GM23338 (cell line): Measurements from ENCODE around the gene SULT1C3. TPM values are rescaled to one million over a fixed set of nuclear protein-coding genes. Genes with fewer than 3 reads are reported as not detected.

ENCODE experiments used
- ATAC-seq: fragments of 200-7000 bp; cut with Tn5 transposase; 3 replicates; pipeline ENCODE4 v1.9.1; 2020
- DNase-seq: peaks from one replicate; pipeline ENCODE4 v3.0.0-alpha.2; 2015; ENCODE audit warnings: low spot score
- H2AFZ ChIP-seq: fragments of 200-600 bp; sonication (generic); 2 replicates; pipeline ENCODE4 v1.8.0; 2016; ENCODE audit warnings: antibody characterized with exemption, mild to moderate bottlenecking, moderate library complexity
- H3F3A ChIP-seq: fragments of 200-600 bp; sonication (generic); replicated peaks from 2 replicates; pipeline ENCODE4 v1.8.0; 2017; ENCODE audit warnings: antibody characterized with exemption, mixed run types, low read depth
- H3K27ac ChIP-seq: fragments of 200-600 bp; sonication (generic); 2 replicates; pipeline ENCODE4 v1.6.1; 2016; ENCODE audit warnings: low read depth
- H3K27me3 ChIP-seq: fragments of 200-600 bp; sonication (generic); 2 replicates; pipeline ENCODE4 v1.8.0; 2016; ENCODE audit warnings: mild to moderate bottlenecking, mixed run types, moderate library complexity; ENCODE audit not compliant: insufficient read depth
- H3K36me3 ChIP-seq: fragments of 200-600 bp; sonication (generic); 2 replicates; pipeline ENCODE4 v1.8.0; 2016; ENCODE audit warnings: mild to moderate bottlenecking; ENCODE audit not compliant: insufficient read depth
- H3K4me1 ChIP-seq: fragments of 200-600 bp; sonication (generic); 2 replicates; pipeline ENCODE4 v1.8.0; 2016; ENCODE audit warnings: mild to moderate bottlenecking, moderate library complexity; ENCODE audit not compliant: insufficient read depth
- H3K4me2 ChIP-seq: fragments of 200-600 bp; sonication (generic); 2 replicates; pipeline ENCODE4 v1.7.1; 2017; ENCODE audit warnings: mixed run types
- H3K4me3 ChIP-seq: fragments of 200-600 bp; sonication (generic); 2 replicates; pipeline ENCODE4 v1.6.1; 2016; ENCODE audit warnings: mixed run types
- H3K79me2 ChIP-seq: fragments of 200-600 bp; sonication (generic); replicated peaks from 2 replicates; pipeline ENCODE4 v1.8.0; 2017; ENCODE audit warnings: mild to moderate bottlenecking; ENCODE audit not compliant: insufficient read depth
- H3K9me2 ChIP-seq: fragments of 200-600 bp; sonication (generic); 2 replicates; pipeline ENCODE4 v1.8.0; 2017; ENCODE audit not compliant: insufficient read depth
- H4K20me1 ChIP-seq: fragments of 200-600 bp; sonication (generic); replicated peaks from 2 replicates; pipeline ENCODE4 v1.8.0; 2017; ENCODE audit warnings: mild to moderate bottlenecking; ENCODE audit not compliant: insufficient read depth
- H3K27ac Mint-ChIP-seq: 2 replicates; pipeline ENCODE4 v1.8.0; 2020; ENCODE audit warnings: inconsistent platforms, mild to moderate bottlenecking, moderate library complexity, mixed read lengths
- H3K27me3 Mint-ChIP-seq: 3 replicates; pipeline ENCODE4 v1.8.0; 2022; ENCODE audit warnings: low read depth, mild to moderate bottlenecking, moderate library complexity, mixed read lengths, inconsistent platforms; ENCODE audit not compliant: insufficient read depth, poor library complexity
- H3K36me3 Mint-ChIP-seq: 3 replicates; pipeline ENCODE4 v1.8.0; 2021; ENCODE audit warnings: low read depth, mild to moderate bottlenecking, inconsistent platforms, moderate library complexity, mixed read lengths
- H3K4me1 Mint-ChIP-seq: 3 replicates; pipeline ENCODE4 v1.8.0; 2020; ENCODE audit warnings: mild to moderate bottlenecking, inconsistent platforms, mixed read lengths
- H3K4me3 Mint-ChIP-seq: 3 replicates; pipeline ENCODE4 v1.8.0; 2021; ENCODE audit warnings: moderate library complexity, mild to moderate bottlenecking, inconsistent platforms, mixed read lengths
- H3K9me3 Mint-ChIP-seq: 3 replicates; pipeline ENCODE4 v1.8.0; 2020; ENCODE audit warnings: moderate library complexity, mild to moderate bottlenecking, inconsistent platforms, mixed read lengths
- CREB1 ChIP-seq: fragments of 250-450 bp; sonication (Bioruptor Pico); IDR thresholded peaks from 2 replicates; pipeline ENCODE4 v1.5.0; 2020; ENCODE audit warnings: low read depth, mild to moderate bottlenecking, moderate library complexity
- ETS1 ChIP-seq: IDR thresholded peaks from 2 replicates; pipeline ENCODE4 v1.6.1; 2016; ENCODE audit warnings: antibody characterized with exemption
- EZH2 ChIP-seq: fragments of 200-600 bp; sonication (generic); IDR thresholded peaks from one replicate; pipeline ENCODE4 v1.8.0; 2017; ENCODE audit warnings: antibody characterized with exemption, mild to moderate bottlenecking, low read depth; ENCODE audit not compliant: unreplicated experiment
- EZH2phosphoT487 ChIP-seq: fragments of 200-600 bp; sonication (generic); IDR thresholded peaks from one replicate; pipeline ENCODE4 v1.8.1; 2018; ENCODE audit warnings: antibody characterized with exemption; ENCODE audit not compliant: unreplicated experiment
- JUNB ChIP-seq: IDR thresholded peaks from one replicate; pipeline ENCODE4 v1.6.1; 2016; ENCODE audit warnings: antibody characterized with exemption; ENCODE audit not compliant: unreplicated experiment
- NANOG ChIP-seq: IDR thresholded peaks from 2 replicates; pipeline ENCODE4 v1.6.1; 2016; ENCODE audit warnings: antibody characterized with exemption, borderline replicate concordance
- POLR2AphosphoS5 ChIP-seq: IDR thresholded peaks from 2 replicates; pipeline ENCODE4 v1.6.1; 2016; ENCODE audit warnings: antibody characterized with exemption, low read depth
- REST ChIP-seq: IDR thresholded peaks from one replicate; pipeline ENCODE4 v1.6.1; 2018; ENCODE audit warnings: antibody characterized with exemption; ENCODE audit not compliant: unreplicated experiment
- ZNF114 ChIP-seq: fragments of 250-450 bp; sonication (Bioruptor Pico); IDR thresholded peaks from 2 replicates; pipeline ENCODE4 v1.5.0; 2020; ENCODE audit warnings: mild to moderate bottlenecking, moderate library complexity
- ZNF331 ChIP-seq: fragments of 250-450 bp; sonication (Bioruptor Pico); IDR thresholded peaks from 2 replicates; pipeline ENCODE4 v1.5.0; 2020; ENCODE audit warnings: low read depth, mild to moderate bottlenecking, moderate library complexity
- polyA plus RNA-seq: library from polyadenylated mRNA; unstranded; fragments of >200 nt; fragmentation: Nextera tagmentation; extraction: Ambion mirVana; gene quantifications from 2 replicates; pipeline ENCODE4 v1.2.1, GENCODE V29; 2016
- total RNA-seq: library from RNA; depleted of rRNA; stranded (reverse); fragments of >200 nt; shearing (Covaris generic); gene quantifications from 2 replicates; pipeline ENCODE4 v1.2.3, GENCODE V29; 2014
- TF ChIP-seq, protein P1 (sequence below): fragments of 250-450 bp; sonication (Bioruptor Pico); IDR thresholded peaks from 2 replicates; pipeline ENCODE4 v1.5.0; 2020; ENCODE audit warnings: mild to moderate bottlenecking, moderate library complexity
- TF ChIP-seq, protein P2 (sequence below), 2 experiments: fragments of 200-600 bp in 1 of 2; sonication (generic) in 1 of 2; conservative IDR thresholded peaks; 2 replicates each; pipeline versions ENCODE4 v1.5.1 to v1.6.1; 2016 to 2017; ENCODE audit warnings: antibody characterized with exemption in 2 of 2, low read depth in 2 of 2, mild to moderate bottlenecking in 2 of 2, moderate library complexity in 1 of 2

Gene SULT1C3
- total and polyA plus RNA-seq, 2 experiments from 2014 or later, result not detected

DNA sequence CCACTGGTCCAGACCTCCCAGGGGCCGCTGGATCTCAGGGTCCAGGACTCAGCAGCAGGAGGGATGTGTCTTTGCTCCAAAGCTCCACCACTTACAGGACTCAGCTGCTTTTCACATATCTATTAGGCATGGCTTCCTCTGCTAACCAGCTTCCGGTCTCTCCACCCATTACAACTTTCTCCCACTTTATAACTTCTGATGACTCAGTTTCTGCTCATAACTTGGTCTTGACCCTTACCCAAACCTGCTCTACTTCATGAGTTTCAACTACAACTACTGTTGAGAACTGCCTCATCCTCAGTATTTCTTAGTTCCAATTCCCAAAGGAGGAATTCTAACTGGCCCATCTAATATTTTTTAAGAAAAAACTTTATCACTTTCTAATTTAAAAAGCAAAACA lies 66.1 kb downstream of the SULT1C3 start (continued):
- TF ChIP-seq, protein P1, sequence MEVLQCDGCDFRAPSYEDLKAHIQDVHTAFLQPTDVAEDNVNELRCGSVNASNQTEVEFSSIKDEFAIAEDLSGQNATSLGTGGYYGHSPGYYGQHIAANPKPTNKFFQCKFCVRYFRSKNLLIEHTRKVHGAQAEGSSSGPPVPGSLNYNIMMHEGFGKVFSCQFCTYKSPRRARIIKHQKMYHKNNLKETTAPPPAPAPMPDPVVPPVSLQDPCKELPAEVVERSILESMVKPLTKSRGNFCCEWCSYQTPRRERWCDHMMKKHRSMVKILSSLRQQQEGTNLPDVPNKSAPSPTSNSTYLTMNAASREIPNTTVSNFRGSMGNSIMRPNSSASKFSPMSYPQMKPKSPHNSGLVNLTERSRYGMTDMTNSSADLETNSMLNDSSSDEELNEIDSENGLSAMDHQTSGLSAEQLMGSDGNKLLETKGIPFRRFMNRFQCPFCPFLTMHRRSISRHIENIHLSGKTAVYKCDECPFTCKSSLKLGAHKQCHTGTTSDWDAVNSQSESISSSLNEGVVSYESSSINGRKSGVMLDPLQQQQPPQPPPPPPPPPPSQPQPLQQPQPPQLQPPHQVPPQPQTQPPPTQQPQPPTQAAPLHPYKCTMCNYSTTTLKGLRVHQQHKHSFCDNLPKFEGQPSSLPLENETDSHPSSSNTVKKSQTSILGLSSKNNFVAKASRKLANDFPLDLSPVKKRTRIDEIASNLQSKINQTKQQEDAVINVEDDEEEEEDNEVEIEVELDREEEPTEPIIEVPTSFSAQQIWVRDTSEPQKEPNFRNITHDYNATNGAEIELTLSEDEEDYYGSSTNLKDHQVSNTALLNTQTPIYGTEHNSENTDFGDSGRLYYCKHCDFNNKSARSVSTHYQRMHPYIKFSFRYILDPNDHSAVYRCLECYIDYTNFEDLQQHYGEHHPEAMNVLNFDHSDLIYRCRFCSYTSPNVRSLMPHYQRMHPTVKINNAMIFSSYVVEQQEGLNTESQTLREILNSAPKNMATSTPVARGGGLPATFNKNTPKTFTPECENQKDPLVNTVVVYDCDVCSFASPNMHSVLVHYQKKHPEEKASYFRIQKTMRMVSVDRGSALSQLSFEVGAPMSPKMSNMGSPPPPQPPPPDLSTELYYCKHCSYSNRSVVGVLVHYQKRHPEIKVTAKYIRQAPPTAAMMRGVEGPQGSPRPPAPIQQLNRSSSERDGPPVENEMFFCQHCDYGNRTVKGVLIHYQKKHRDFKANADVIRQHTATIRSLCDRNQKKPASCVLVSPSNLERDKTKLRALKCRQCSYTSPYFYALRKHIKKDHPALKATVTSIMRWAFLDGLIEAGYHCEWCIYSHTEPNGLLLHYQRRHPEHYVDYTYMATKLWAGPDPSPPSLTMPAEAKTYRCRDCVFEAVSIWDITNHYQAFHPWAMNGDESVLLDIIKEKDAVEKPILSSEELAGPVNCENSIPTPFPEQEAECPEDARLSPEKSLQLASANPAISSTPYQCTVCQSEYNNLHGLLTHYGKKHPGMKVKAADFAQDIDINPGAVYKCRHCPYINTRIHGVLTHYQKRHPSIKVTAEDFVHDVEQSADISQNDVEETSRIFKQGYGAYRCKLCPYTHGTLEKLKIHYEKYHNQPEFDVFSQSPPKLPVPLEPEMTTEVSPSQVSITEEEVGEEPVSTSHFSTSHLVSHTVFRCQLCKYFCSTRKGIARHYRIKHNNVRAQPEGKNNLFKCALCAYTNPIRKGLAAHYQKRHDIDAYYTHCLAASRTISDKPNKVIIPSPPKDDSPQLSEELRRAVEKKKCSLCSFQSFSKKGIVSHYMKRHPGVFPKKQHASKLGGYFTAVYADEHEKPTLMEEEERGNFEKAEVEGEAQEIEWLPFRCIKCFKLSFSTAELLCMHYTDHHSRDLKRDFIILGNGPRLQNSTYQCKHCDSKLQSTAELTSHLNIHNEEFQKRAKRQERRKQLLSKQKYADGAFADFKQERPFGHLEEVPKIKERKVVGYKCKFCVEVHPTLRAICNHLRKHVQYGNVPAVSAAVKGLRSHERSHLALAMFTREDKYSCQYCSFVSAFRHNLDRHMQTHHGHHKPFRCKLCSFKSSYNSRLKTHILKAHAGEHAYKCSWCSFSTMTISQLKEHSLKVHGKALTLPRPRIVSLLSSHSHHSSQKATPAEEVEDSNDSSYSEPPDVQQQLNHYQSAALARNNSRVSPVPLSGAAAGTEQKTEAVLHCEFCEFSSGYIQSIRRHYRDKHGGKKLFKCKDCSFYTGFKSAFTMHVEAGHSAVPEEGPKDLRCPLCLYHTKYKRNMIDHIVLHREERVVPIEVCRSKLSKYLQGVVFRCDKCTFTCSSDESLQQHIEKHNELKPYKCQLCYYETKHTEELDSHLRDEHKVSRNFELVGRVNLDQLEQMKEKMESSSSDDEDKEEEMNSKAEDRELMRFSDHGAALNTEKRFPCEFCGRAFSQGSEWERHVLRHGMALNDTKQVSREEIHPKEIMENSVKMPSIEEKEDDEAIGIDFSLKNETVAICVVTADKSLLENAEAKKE (CRISPR knock-in tag), result no peak
- TF ChIP-seq EZH2phosphoT487 (no peak), CREB1 (no peak)

DNA sequence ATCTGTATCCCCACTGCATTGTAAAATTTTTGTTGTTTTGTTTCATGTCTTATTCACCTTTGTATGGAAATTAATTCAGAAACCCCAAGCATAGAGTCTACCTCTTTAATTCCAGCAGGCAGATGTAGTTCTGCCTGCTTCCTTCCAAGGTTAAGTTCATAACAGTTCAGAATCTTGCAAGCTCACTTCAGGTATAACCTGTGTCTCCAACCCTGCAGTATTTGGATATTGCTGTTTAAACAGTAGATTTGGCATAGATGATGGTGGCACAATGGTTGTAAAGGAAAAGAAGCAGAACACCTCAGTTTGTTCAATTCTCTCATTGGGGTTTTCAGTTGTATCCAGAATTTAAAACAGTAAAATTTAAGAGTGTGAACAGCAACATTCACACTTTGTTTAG lies 70.1 kb downstream of the SULT1C3 start:
- TF ChIP-seq REST (no peak), EZH2phosphoT487 (no peak), ZNF114 (CRISPR knock-in tag) (no peak), POLR2AphosphoS5 (no peak), EZH2 (no peak), ETS1 (no peak), JUNB (no peak), NANOG (no peak), ZNF331 (CRISPR knock-in tag) (no peak), CREB1 (no peak)
- TF ChIP-seq, protein P2, sequence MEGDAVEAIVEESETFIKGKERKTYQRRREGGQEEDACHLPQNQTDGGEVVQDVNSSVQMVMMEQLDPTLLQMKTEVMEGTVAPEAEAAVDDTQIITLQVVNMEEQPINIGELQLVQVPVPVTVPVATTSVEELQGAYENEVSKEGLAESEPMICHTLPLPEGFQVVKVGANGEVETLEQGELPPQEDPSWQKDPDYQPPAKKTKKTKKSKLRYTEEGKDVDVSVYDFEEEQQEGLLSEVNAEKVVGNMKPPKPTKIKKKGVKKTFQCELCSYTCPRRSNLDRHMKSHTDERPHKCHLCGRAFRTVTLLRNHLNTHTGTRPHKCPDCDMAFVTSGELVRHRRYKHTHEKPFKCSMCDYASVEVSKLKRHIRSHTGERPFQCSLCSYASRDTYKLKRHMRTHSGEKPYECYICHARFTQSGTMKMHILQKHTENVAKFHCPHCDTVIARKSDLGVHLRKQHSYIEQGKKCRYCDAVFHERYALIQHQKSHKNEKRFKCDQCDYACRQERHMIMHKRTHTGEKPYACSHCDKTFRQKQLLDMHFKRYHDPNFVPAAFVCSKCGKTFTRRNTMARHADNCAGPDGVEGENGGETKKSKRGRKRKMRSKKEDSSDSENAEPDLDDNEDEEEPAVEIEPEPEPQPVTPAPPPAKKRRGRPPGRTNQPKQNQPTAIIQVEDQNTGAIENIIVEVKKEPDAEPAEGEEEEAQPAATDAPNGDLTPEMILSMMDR (conservative IDR thresholded peaks at IDR 0.05; ENCODE audit: low read depth in 2 of 2), result no peak
- no peaks in the 10 kb centered on the region for H3K27me3 ChIP-seq
- no peak overlapping the region for H3K4me2 ChIP-seq
- peaks cover 8% of the 10 kb centered on the region; the same call in 1 of the 2 replicates for H3K9me2 ChIP-seq
- no peak overlapping the region for H3K27ac ChIP-seq
- Mint-ChIP-seq H3K27me3 (peaks cover 2% of the 10 kb centered on the region), H3K4me3 (no peak overlapping the region), H3K9me3 (peaks cover 8% of the 10 kb centered on the region; the same call in 1 of the 3 replicates), H3K4me1 (peaks cover under 1% of the 10 kb centered on the region), H3K36me3 (no peaks in the 10 kb centered on the region), H3K27ac (no peak overlapping the region)
- no peaks in the 10 kb centered on the region for H3F3A ChIP-seq
- ATAC-seq, result no peak
- no peak overlapping the region for H3K4me3 ChIP-seq
- H3K4me1 ChIP-seq, result peaks cover under 1% of the 10 kb centered on the region; the same call in 1 of the 2 replicates
- no peaks in the 10 kb centered on the region for H4K20me1 ChIP-seq
- no peak overlapping the region for H2AFZ ChIP-seq
- H3K36me3 ChIP-seq, result no peaks in the 10 kb centered on the region
- no peak for DNase-seq
- H3K79me2 ChIP-seq, result no peaks in the 10 kb centered on the region
